Breast epithelium (tissue), 3 donors: ENCODE measurements around the gene CNTNAP1.
A peak's percentile ranks its signal among the peaks of the same experiment; 100 is the strongest.

Experiments
- POLR2AphosphoS5 ChIP-seq, 3 donors: sonication (generic); formaldehyde crosslinking; IDR thresholded peaks; one replicate each; pipeline ENCODE4 v1.6.1; 2017; ENCODE audit warnings: antibody characterized with exemption in 3 of 3
- TF ChIP-seq, protein P1 (sequence below), 3 donors: fragments of 450-650 bp; IDR thresholded peaks; one replicate each; pipeline ENCODE4 v1.5.1; 2016 to 2017; ENCODE audit warnings: antibody characterized with exemption in 3 of 3, mild to moderate bottlenecking in 3 of 3, moderate library complexity in 3 of 3

DNA sequence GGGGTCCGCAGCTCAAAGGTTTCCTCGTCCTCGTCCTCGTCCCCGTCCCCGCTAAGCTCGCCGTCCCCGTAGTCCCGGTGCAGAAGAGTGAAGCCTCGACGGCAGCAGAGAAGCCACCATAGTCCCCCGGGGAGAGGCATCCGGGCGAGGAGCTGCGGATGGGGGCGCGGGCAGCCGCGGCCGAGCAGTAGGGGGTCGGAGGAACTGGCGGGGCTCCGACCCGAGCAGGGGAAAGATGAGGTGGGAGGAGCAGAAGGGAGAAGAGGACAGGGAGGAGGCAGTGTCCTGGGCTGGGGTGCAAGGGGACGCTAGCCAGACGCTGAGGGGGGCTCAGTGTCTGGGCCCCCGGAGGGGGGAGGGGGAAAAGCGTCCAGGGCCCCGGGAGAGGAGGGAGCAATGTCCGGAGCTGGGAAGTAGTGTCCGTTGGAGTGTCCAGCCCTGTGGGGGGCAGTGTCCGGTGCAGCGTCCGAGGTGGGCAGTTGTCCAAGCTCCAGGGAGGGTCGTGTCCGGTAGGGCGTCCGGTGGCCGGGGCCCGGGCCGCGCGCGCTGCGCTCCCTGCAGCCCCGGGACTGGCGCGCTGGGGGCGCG is 5.8 kb upstream of the CNTNAP1 start, which contains the start of gene PLEKHH3:
- TF ChIP-seq POLR2AphosphoS5 (IDR thresholded peaks at IDR 0.05): peak in 2 of 3 donors; percentile 7 to 9
- TF ChIP-seq, protein P1, sequence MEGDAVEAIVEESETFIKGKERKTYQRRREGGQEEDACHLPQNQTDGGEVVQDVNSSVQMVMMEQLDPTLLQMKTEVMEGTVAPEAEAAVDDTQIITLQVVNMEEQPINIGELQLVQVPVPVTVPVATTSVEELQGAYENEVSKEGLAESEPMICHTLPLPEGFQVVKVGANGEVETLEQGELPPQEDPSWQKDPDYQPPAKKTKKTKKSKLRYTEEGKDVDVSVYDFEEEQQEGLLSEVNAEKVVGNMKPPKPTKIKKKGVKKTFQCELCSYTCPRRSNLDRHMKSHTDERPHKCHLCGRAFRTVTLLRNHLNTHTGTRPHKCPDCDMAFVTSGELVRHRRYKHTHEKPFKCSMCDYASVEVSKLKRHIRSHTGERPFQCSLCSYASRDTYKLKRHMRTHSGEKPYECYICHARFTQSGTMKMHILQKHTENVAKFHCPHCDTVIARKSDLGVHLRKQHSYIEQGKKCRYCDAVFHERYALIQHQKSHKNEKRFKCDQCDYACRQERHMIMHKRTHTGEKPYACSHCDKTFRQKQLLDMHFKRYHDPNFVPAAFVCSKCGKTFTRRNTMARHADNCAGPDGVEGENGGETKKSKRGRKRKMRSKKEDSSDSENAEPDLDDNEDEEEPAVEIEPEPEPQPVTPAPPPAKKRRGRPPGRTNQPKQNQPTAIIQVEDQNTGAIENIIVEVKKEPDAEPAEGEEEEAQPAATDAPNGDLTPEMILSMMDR (IDR thresholded peaks at IDR 0.05): no peak
